Liver (tissue), 9 donors: ENCODE results near the gene NAA16. TPM values are rescaled to one million over a fixed set of nuclear protein-coding genes. Genes with fewer than 3 reads are reported as not detected.
"Not testable (repeated sequence)": the region's sequence is repeated elsewhere in the genome, so short reads cannot be mapped to it uniquely, and the experiment has no call there.

ENCODE experiments used
- DNase-seq: peaks from one replicate; pipeline ENCODE4 v3.0.0-alpha.2; 2017; ENCODE audit warnings: low spot score
- H3K27ac ChIP-seq, 2 donors: one replicate each; pipeline ENCODE4 v1.7.0; 2013; ENCODE audit warnings: inconsistent platforms in 2 of 2, low read length in 2 of 2, control low read depth in 1 of 2, low read depth in 1 of 2, mild to moderate bottlenecking in 1 of 2
- H3K27me3 ChIP-seq, 4 donors: one replicate each; pipeline versions ENCODE4 v1.6.1 to v1.7.0; 2013; ENCODE audit warnings: low read length in 3 of 4, inconsistent platforms in 1 of 4, mild to moderate bottlenecking in 1 of 4, moderate library complexity in 1 of 4; ENCODE audit not compliant: control insufficient read depth in 4 of 4, insufficient read depth in 4 of 4
- H3K36me3 ChIP-seq, 4 donors: one replicate each; pipeline versions ENCODE4 v1.6.1 to v1.7.0; 2013; ENCODE audit warnings: low read length in 3 of 4, mild to moderate bottlenecking in 3 of 4, low read depth in 1 of 4, moderate library complexity in 1 of 4; ENCODE audit not compliant: control insufficient read depth in 4 of 4, insufficient read depth in 3 of 4
- H3K4me1 ChIP-seq, 4 donors: one replicate each; pipeline versions ENCODE4 v1.6.1 to v1.7.0; 2013; ENCODE audit warnings: low read length in 3 of 4, mild to moderate bottlenecking in 3 of 4, moderate library complexity in 1 of 4; ENCODE audit not compliant: control insufficient read depth in 4 of 4, insufficient read depth in 4 of 4
- H3K4me3 ChIP-seq, 3 donors: one replicate each; pipeline versions ENCODE4 v1.6.1 to v1.7.0; 2013; ENCODE audit warnings: low read length in 3 of 3, control low read depth in 1 of 3, low read depth in 1 of 3, mild to moderate bottlenecking in 1 of 3
- H3K9ac ChIP-seq, 2 donors: one replicate each; pipeline ENCODE4 v1.7.0; 2013; ENCODE audit warnings: low read length in 2 of 2, mild to moderate bottlenecking in 2 of 2, moderate library complexity in 2 of 2, control low read depth in 1 of 2, low read depth in 1 of 2
- H3K9me3 ChIP-seq, 4 donors: one replicate each; pipeline versions ENCODE4 v1.6.1 to v1.7.0; 2013; ENCODE audit warnings: low read length in 3 of 4; ENCODE audit not compliant: control insufficient read depth in 4 of 4
- EGR1 ChIP-seq, 2 donors: IDR thresholded peaks; 2 replicates each; pipeline ENCODE4 v1.6.1; 2016 to 2018; ENCODE audit warnings: antibody characterized with exemption in 2 of 2, low read depth in 2 of 2
- MAX ChIP-seq: IDR thresholded peaks from 2 replicates; pipeline ENCODE4 v1.6.1; 2016; ENCODE audit warnings: antibody characterized with exemption
- RAD21 ChIP-seq, 2 donors: IDR thresholded peaks; 2 replicates each; pipeline ENCODE4 v1.6.1; 2016; ENCODE audit warnings: antibody characterized with exemption in 2 of 2, mild to moderate bottlenecking in 2 of 2
- REST ChIP-seq: IDR thresholded peaks from 2 replicates; pipeline ENCODE4 v1.6.1; 2016; ENCODE audit warnings: antibody characterized with exemption, mild to moderate bottlenecking
- YY1 ChIP-seq: IDR thresholded peaks from 2 replicates; pipeline ENCODE4 v1.6.1; 2016; ENCODE audit warnings: antibody characterized with exemption, mild to moderate bottlenecking
- WGBS: extraction: QIAGEN DNeasy Blood & Tissue Kit; methylation state at CpG from one replicate; pipeline ENCODE4 v1.1.7; 2013; 5-methylcytosine and 5-hydroxymethylcytosine counted together
- polyA plus RNA-seq, 2 donors: library from polyadenylated mRNA; stranded (reverse) in 1 of 2; unstranded in 1 of 2; fragments of 200-250 nt in 1 of 2; fragments of >200 nt in 1 of 2; fragmentation: Nextera tagmentation in 1 of 2; extraction: Ambion mirVana in 1 of 2; gene quantifications; one replicate each; pipeline versions ENCODE4 v1.2.1 to v1.2.3, GENCODE V29; 2013 to 2015
- total RNA-seq, 2 donors: library from RNA; depleted of rRNA; stranded (reverse); fragments of >200 nt; gene quantifications; one replicate each; pipeline ENCODE4 v1.2.3, GENCODE V29; 2014
- donor health status: healthy.
- donor health status: healthy.
- donor health status: healthy.
- donor health status: healthy.
- donor health status: healthy.

NAA16 gene
- total and polyA plus RNA-seq, 4 donors: 2.6 to 11.5 (median 9.2) TPM

GRCh38 chr13:41419206-41419605 is 108.1 kb downstream of the NAA16 start:
- 58% methylated on average over 1 of the region's 1 CpG for WGBS
- TF ChIP-seq RAD21 (IDR thresholded peaks at IDR 0.05): no peak
- no peak for TF ChIP-seq MAX
- no peak for TF ChIP-seq REST
- TF ChIP-seq YY1: no peak
- Histone ChIP-seq H3K27me3 (no peaks in the 10 kb centered on the region), H3K9me3 (no peaks in the 10 kb centered on the region), H3K4me3 (no peak overlapping the region), H3K9ac (no peak overlapping the region), H3K27ac (no peak overlapping the region), H3K36me3 (no peaks in the 10 kb centered on the region), H3K4me1 (no peaks in the 10 kb centered on the region)
- no peak for DNase-seq

GRCh38 chr13:41420146-41420545 is 109.1 kb downstream of the NAA16 start:
- Histone ChIP-seq H3K27me3 (no peaks in the 10 kb centered on the region), H3K9me3 (no peaks in the 10 kb centered on the region), H3K36me3 (no peaks in the 10 kb centered on the region), H3K4me1 (no peaks in the 10 kb centered on the region), H3K4me3 (no peak overlapping the region), H3K27ac (no peak overlapping the region), H3K9ac (no peak overlapping the region)
- DNase-seq: no peak
- TF ChIP-seq EGR1 (IDR thresholded peaks at IDR 0.05; ENCODE audit: low read depth in 2 of 2): no peak
- WGBS: 64% methylated on average over 4 of the region's 4 CpGs

- H3K4me3 ChIP-seq, DNase-seq, H3K9me3 ChIP-seq, H3K9ac ChIP-seq, H3K36me3 ChIP-seq, H3K4me1 ChIP-seq, H3K27me3 ChIP-seq, H3K27ac ChIP-seq: not testable (repeated sequence)
- WGBS: 66% methylated on average over 6 of the region's 6 CpGs
Measured at GRCh38 chr13:41421330-41421729, 110.3 kb downstream of the NAA16 start.

GRCh38 chr13:41421983-41422382 is 110.9 kb downstream of the NAA16 start:
- H3K27me3 ChIP-seq, H3K9me3 ChIP-seq, H3K27ac ChIP-seq, H3K36me3 ChIP-seq, DNase-seq, H3K4me3 ChIP-seq, H3K9ac ChIP-seq, H3K4me1 ChIP-seq: not testable (repeated sequence)
- 46% methylated on average over 7 of the region's 7 CpGs for WGBS

GRCh38 chr13:41423259-41423658 is 112.2 kb downstream of the NAA16 start:
- H3K4me3 ChIP-seq, DNase-seq: not testable (repeated sequence)

GRCh38 chr13:41424675-41425074 is 113.6 kb downstream of the NAA16 start:
- 86% methylated on average over 6 of the region's 6 CpGs for WGBS
- H3K4me3 ChIP-seq, H3K36me3 ChIP-seq, DNase-seq, H3K9me3 ChIP-seq, H3K4me1 ChIP-seq, H3K27me3 ChIP-seq, H3K9ac ChIP-seq, H3K27ac ChIP-seq: not testable (repeated sequence)

More at GRCh38 chr13:41423259-41423658, 112.2 kb downstream of the NAA16 start:
- H3K27ac ChIP-seq, H3K9ac ChIP-seq, H3K4me1 ChIP-seq, H3K9me3 ChIP-seq, H3K27me3 ChIP-seq, H3K36me3 ChIP-seq: not testable (repeated sequence)
- 79% methylated on average over 13 of the region's 13 CpGs for WGBS
